ENCODE data around the gene ESM1. TPM values are rescaled to one million over a fixed set of nuclear protein-coding genes. Genes with fewer than 3 reads are reported as not detected.
"Not testable (repeated sequence)": the region's sequence is repeated elsewhere in the genome, so short reads cannot be mapped to it uniquely, and the experiment has no call there.

ESM1 gene, protein sequence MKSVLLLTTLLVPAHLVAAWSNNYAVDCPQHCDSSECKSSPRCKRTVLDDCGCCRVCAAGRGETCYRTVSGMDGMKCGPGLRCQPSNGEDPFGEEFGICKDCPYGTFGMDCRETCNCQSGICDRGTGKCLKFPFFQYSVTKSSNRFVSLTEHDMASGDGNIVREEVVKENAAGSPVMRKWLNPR
- total RNA-seq, result 0.20 and 0.48 TPM in 2 replicates

GRCh38 chr5:54985301-54986268 is at the start of gene ESM1:
ESM1 (minus strand) TSS chr5:54985593; CDS start chr5:54985517, 76 bp downstream.
- intact Hi-C loops (cut with micrococcal nuclease), result loop anchor here (10.0 kb wide), 1 partner anchor 81 kb away; no protein-coding TSS in a partner anchor

DNA sequence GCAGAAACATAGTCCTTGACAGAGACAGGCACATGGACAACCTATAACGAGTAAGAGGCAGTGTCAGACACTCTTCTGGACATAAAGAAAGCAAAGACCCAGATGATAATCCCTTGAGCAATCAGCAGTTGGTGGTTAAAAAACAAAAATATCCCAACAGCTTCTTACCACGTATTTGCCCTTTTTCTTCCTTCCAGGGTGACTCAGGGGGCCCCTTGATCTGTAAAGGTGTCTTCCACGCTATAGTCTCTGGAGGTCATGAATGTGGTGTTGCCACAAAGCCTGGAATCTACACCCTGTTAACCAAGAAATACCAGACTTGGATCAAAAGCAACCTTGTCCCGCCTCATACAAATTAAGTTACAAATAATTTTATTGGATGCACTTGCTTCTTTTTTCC is 48.2 kb upstream of the ESM1 start:
- intact Hi-C loops (cut with micrococcal nuclease), result loop anchor here (10.0 kb wide), 1 partner anchor 129 kb away; no protein-coding TSS in a partner anchor

- intact Hi-C loops (cut with micrococcal nuclease), result loop anchor here (10.0 kb wide), 1 partner anchor 127 kb away; no protein-coding TSS in a partner anchor
Measured at GRCh38 chr5:55031492-55031891, 46.1 kb upstream of the ESM1 start.

DNA sequence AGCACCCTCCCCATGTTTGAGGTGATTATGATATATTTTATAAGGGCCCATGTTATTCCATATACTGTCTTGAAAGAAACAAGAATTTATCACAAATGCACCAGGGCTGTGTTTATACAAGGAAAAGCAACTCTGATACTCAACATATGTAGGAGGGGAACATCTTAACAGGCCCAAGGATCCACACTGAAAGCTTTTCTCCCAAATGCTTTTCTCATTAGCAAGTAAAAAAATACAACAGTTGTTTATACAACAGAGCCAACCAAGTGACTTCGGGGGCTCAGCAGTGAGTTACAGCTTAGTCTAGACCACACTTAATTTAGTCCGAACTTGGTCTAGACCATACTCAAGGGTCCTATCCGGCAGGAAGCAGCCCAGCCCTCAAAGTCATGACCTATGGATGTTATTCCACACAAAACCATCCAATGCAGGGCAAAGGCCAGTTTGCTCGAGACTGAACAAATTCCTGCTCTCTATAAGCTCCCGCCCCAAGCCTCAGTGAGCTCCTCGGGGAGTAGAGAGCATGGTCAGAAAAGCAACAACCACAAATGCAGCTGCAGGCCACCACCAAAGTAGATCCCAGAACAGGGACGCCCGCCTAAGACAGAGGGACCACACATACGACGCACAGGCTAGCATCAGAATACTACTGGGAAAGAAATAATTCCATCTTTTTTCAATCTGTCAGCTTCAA is 45.4 kb upstream of the ESM1 start:
- intact Hi-C loops (cut with micrococcal nuclease), result loop anchor here (10.0 kb wide), 1 partner anchor 126 kb away; no protein-coding TSS in a partner anchor

DNA sequence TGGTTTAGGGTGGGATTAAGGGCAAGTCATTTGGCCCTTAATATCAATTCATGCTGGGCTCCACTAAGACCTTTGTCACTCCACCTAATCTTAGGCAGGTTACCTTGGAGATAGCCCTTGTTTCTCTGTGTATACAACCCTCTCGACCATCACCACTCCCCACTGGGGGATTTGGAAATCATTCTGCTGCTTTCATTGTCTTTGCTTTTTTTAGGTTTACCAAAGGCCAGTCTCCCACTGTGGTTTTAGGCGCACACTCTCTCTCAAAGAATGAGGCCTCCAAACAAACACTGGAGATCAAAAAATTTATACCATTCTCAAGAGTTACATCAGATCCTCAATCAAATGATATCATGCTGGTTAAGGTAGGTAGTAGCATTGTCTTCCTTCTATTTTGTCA is 44.8 kb upstream of the ESM1 start:
- intact Hi-C loops (cut with micrococcal nuclease), result loop anchor here (10.0 kb wide), 1 partner anchor 125 kb away; no protein-coding TSS in a partner anchor

GRCh38 chr5:55027595-55027994 is 42.2 kb upstream of the ESM1 start:
- intact Hi-C loops (cut with micrococcal nuclease), result loop anchor here (1.0 to 2.0 kb wide), 3 partner anchors 10 to 75 kb away; partner anchors contain the start of gene GZMA

DNA sequence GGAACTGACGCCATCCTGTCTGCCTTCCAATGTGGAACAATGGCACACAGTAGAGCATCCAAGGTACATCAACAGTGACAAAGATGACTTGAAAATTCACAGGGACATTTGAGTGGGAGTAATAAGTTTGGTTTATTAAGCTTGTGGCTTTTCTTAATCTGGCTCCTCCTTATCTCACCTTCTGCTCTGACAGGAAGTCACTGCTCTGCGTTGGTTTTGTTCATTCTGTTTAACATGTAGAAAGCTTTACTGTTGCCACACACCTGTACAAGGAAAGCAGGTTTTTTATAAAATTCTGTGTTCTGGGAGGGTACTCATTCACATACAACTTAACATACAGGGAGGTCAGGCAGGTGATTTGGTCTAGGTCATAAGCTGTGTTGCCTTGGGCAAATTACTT is 37.1 kb upstream of the ESM1 start:
- intact Hi-C loops (cut with micrococcal nuclease), result no loop called here

- intact Hi-C loops (cut with micrococcal nuclease), result no loop called here
Measured at GRCh38 chr5:55021821-55022220, 36.4 kb upstream of the ESM1 start.

DNA sequence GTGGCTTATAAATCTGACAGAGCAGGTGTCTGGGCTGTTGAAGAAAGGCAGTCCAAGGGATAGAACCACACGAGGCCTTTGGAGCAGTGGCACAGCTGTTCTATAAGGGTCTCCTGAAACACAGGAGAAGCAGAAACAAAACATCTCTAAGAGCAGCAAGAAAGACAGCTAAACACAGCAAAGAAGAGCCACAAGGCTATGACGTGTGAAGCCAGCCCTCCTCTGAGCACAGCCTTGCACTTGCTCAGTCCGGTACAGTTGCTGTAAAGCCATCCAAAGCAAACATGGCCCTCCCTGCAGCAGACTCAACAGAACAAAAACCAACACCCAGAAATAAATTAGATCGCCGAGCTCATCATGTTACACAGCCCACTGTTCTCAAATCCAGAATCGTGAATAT is 36.0 kb upstream of the ESM1 start:
- intact Hi-C loops (cut with micrococcal nuclease), result no loop called here

GRCh38 chr5:55010149-55010548 is 24.8 kb upstream of the ESM1 start:
- intact Hi-C loops (cut with micrococcal nuclease), result not testable (repeated sequence)

DNA sequence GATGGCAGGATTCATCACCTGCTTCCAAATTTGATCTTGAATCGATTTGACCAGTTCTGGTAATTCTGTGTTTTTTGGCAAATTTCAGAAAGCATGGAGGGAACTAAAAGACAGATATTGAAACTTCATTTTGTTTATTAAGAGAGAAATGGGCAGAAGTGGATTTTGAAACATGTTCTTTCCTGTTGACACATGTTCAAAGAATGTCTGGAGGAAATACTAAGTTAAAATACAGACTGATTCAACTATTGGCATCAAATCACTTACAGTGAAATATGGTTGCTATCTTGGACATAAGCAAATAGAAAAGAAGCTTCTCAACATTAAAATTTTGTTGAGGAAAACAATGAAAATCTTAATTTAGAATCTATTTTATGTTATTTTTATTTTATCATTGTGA is 19.3 kb upstream of the ESM1 start:
- intact Hi-C loops (cut with micrococcal nuclease), result loop anchor here (5.0 kb wide), 1 partner anchor 98 kb away; the partner anchor contains the start of gene GZMA

DNA sequence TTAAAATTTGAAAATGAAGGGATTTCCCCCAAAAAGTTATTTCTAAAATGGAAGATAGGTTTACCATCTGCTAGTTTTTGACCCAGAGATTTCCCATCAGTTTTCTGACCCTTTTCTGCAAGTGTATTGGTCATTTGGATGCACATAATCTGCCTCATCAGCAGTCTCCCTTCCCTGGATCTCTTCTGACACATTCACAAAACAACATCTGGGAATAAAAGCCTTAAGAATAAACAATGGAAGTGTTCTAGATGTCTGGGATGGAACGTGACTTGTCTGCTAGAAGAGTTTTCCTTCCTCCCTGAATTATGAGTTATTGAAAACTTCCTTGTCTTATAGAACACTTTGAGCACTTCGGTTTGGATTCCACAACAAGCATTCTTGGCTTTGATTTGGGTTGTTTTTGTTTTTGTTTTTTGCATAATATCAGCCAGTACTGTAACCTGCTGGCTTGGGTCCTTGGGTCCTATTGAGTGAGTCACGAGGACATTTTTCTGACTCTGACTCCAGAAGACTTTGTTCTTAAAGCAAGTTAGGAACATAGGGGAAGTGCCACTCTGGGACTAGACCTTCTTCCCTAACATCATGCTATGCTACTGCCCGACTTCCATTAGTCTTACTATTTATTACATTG is 18.2 kb upstream of the ESM1 start:
- intact Hi-C loops (cut with micrococcal nuclease), result loop anchor here (5.0 kb wide), 1 partner anchor 99 kb away; the partner anchor contains the start of gene GZMA

DNA sequence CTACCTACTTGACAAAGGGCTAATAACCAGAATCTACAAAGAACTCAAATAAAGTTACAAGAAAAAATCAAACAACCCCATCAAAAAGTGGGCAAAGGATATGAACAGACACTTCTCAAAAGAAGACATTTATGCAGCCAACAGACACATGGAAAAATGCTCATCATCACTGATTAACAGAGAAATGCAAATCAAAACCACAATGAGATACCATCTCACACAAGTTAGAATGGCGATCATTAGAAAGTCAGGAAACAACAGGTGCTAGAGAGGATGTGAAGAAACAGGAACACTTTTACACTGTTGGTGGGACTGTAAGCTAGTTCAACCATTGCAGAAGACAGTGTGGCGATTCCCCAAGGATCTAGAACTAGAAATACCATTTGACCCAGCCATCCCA is 16.8 kb upstream of the ESM1 start:
- intact Hi-C loops (cut with micrococcal nuclease), result loop anchor here (1.0 to 5.0 kb wide), 3 partner anchors 35 to 100 kb away; partner anchors contain the start of gene GZMA

- intact Hi-C loops (cut with micrococcal nuclease), result no loop called here
Measured at GRCh38 chr5:54997081-54997480, 11.7 kb upstream of the ESM1 start.

GRCh38 chr5:54996466-54996865 is 11.1 kb upstream of the ESM1 start:
- intact Hi-C loops (cut with micrococcal nuclease), result no loop called here

GRCh38 chr5:54995168-54995567 is 9.8 kb upstream of the ESM1 start:
- intact Hi-C loops (cut with micrococcal nuclease), result no loop called here

- intact Hi-C loops (cut with micrococcal nuclease), result no loop called here
Measured at GRCh38 chr5:54994628-54995027, 9.2 kb upstream of the ESM1 start.

DNA sequence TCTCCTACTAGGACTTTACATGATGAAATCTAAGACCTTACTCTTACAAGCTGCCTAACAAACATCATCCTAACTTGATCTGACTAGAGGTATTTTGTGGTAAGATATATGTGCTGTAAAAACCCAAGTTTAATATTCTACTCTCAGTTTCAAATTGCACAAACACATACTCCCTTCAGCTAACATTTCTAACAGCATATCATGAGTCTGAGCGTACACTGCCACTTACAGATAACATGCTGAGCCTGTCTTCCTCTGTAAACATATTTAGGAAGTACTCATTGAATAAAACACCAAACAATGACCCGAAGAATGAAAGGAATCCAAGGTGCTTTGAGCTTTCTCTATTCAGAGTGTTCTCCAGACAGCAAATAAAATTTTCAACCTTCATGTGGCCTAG is 7.9 kb upstream of the ESM1 start:
- intact Hi-C loops (cut with micrococcal nuclease), result no loop called here

- intact Hi-C loops (cut with micrococcal nuclease), result no loop called here
Measured at GRCh38 chr5:54991416-54991815, 6.0 kb upstream of the ESM1 start.

DNA sequence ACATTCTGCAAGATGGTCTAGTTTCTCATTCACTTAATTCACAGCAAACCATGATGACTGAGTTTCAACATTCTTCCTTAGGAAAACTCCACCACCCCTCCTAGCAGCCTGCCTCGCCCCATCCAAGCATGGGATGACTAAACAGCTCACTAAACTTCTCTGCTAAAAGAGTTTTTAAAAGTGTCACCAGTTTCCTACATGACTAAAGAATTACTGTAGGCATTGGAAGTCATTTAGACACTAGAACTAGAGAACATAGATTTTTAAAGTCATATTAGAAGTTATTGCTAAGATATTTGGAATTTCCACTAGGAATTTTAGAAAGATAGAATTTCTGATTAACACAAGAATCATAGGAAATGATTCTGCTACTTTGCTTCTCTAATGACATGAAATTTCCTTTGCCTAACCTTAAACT is 5.5 kb upstream of the ESM1 start:
- intact Hi-C loops (cut with micrococcal nuclease), result no loop called here

DNA sequence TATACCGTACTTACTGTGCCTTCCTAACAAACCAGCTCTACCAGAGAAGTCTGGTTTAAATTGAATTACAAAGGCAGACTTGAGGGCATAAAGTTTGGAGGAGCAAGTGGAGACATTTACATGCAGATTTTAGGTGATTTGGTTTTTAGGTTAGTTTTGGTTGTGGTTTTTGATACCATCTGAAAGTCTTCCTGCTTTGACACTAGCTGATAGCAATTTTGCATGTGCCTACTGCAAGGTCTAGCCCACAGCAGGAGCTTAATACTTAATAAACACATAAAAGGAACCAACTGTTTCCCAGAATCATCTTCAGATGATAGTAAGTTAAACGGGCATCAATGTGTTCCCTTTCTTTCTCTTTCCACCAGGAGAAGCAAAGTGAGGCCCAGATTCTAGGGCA is 3.4 kb upstream of the ESM1 start:
- intact Hi-C loops (cut with micrococcal nuclease), result loop anchor here (1.0 to 10.0 kb wide), 2 partner anchors 73 to 84 kb away; no protein-coding TSS in a partner anchor

Data from T-helper 2 cell treated with Interferon-gamma antibody and Interleukin-4, amounts not matched to agents 100 ng/mL and 5 ng/mL, for 36 hours (primary cell).